KOPT-K1 (cell line): ENCODE measurements around the gene LIPC.

Experiments used
- H3K27ac ChIP-seq: fragments of 200-600 bp; sonication (generic); 2 replicates; pipeline ENCODE4 v1.5.1; 2016; ENCODE audit warnings: antibody characterized with exemption, mild to moderate bottlenecking, low read depth, low read length; ENCODE audit not compliant: poor library complexity, severe bottlenecking
- H3K36me3 ChIP-seq: fragments of 200-600 bp; sonication (generic); 2 replicates; pipeline ENCODE4 v1.5.1; 2017; ENCODE audit warnings: antibody characterized with exemption, mild to moderate bottlenecking, low read length, moderate library complexity; ENCODE audit not compliant: insufficient read depth
- H3K9me3 ChIP-seq: fragments of 200-600 bp; sonication (generic); 2 replicates; pipeline ENCODE4 v1.5.1; 2017; ENCODE audit warnings: antibody characterized with exemption, low read length, mild to moderate bottlenecking; ENCODE audit not compliant: insufficient read depth, poor library complexity, severe bottlenecking

The LIPC gene

DNA sequence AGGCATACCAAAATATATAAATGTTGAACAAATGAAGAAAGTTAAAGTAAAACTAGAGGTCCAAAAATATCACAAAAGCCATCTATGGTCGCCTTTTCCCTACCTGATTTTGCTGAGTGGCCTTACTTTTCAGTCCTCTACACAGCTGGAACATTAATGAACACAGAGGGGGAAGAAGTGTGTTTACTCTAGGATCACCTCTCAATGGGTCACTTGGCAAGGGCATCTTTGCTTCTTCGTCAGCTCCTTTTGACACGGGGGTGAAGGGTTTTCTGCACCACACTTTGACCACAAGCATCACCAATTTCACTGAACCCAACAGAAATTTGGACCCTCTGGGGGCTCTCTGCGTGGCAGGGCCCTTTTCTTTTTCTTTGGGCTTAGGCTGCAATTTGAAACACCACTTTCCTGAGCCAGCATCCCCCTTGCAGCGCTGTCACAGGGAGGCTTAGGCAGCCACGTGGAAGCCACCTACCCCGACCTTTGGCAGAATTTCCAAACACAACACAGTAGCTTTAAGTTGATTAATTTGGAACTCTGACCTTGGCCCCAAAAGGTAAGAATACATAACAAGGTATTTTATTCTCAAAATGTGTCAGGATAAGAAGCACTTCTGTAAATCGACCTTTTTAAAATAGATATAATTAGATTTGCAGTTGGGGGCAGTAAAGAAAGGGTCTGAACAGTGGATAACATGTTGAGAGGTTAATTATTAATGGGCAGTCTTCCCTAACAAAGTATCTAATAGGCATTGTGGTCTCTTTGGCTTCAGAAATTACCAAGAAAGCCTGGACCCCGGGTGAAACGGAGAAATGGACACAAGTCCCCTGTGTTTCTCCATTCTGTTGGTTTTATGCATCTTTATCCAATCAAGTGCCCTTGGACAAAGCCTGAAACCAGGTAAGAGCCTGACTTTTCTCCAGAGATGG is at the start of gene LIPC:
Gene LIPC, plus strand, starts transcription at position 771 of the 929 bp plus-strand sequence. Its CDS starts 42 bp downstream, at position 813.
- Histone ChIP-seq H3K27ac (no peak within 1 kb of the TSS), H3K9me3 (no peaks in the 10 kb centered on the region), H3K36me3 (no peaks in the 10 kb centered on the region)

- Histone ChIP-seq H3K27ac (no peak overlapping the region), H3K36me3 (no peaks in the 10 kb centered on the region), H3K9me3 (no peaks in the 10 kb centered on the region)
Measured at GRCh38 chr15:58383876-58384275, 47.9 kb upstream of the LIPC start.

GRCh38 chr15:58384667-58385066 is 47.1 kb upstream of the LIPC start:
- no peak overlapping the region for H3K27ac ChIP-seq
- no peaks in the 10 kb centered on the region for H3K9me3 ChIP-seq
- H3K36me3 ChIP-seq: no peaks in the 10 kb centered on the region

DNA sequence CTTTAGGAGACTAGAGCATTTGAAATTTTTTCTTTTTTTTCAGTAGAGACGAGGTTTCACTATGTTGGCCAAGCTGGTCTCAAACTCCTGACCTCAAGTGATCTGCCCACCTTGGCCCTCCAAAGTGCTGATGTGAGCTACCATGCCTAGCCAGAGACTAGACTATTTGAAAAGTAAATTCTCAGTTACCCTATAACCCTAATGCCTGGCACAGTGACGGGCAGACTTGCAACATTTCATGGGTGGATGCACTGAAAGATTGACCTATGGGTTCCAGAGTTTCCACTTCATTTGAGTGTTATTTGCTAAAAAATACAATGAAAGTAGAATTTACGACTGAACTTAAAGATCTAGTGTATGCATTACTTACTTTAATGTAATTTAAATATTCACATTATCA is 45.7 kb upstream of the LIPC start:
- Histone ChIP-seq H3K27ac (no peak overlapping the region), H3K9me3 (no peaks in the 10 kb centered on the region), H3K36me3 (no peaks in the 10 kb centered on the region)

DNA sequence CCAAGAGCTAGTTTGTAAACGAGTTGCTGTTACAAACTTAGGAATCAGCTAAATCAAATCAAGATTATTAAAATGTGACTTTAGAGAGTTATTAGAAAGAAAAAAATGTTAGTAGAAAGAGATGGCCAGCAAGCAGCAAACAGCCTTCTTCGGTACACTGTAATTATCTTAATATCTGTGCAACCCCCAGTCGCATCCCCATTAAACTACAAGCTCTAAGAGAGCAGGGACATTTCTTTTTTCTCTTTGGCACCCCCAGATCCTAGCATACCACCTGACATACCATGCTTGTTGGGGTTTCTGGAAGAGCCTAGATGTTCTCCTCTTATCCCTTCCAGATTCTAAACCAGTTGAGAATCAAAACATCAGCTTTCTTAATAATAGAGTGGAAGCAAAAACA is 45.1 kb upstream of the LIPC start:
- H3K27ac ChIP-seq: no peak overlapping the region
- H3K36me3 ChIP-seq: no peaks in the 10 kb centered on the region
- H3K9me3 ChIP-seq: no peaks in the 10 kb centered on the region

GRCh38 chr15:58387130-58387529 is 44.7 kb upstream of the LIPC start:
- Histone ChIP-seq H3K27ac (no peak overlapping the region), H3K36me3 (no peaks in the 10 kb centered on the region)

DNA sequence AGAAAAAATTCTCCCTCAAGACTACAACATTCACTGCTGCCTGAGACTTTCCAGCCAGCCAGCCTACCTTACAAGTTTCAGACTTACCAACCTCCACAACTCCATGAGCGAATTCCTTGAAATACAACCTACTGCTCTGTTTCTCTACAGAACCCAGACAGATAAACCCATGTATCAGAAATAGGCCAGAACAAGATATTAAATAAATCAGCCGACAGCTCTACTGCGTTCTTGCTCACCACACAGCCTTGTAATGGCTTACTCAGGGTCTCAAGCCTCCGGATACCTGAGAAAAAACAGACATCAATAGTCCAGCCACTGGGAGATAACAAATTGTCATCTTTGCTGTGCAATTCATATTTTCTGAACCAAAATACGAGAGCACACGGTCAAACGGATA is 43.6 kb upstream of the LIPC start:
- Histone ChIP-seq H3K36me3 (no peaks in the 10 kb centered on the region), H3K27ac (no peak overlapping the region), H3K9me3 (no peaks in the 10 kb centered on the region)

More at GRCh38 chr15:58387130-58387529, 44.7 kb upstream of the LIPC start:
- H3K9me3 ChIP-seq: no peaks in the 10 kb centered on the region

DNA sequence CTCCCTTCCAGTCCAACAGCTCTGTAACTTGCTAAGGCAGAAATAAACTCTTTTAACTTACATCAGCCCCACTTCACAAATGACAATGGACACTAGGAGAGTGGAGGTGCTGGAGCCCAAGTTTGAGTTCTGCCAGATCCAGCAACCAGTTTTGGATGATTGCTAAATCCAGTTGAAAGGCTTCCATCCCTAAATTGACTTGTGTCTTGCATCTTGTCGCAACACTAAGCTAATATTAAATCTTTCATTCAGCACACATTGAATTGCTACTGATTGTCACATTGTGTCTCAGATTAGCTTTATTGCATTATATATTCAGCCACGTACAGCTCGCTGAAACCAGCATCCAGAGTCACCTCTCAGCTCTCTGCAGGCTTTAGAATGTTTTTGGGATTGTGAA is 41.7 kb upstream of the LIPC start:
- Histone ChIP-seq H3K27ac (no peak overlapping the region), H3K36me3 (no peaks in the 10 kb centered on the region), H3K9me3 (no peaks in the 10 kb centered on the region)

DNA sequence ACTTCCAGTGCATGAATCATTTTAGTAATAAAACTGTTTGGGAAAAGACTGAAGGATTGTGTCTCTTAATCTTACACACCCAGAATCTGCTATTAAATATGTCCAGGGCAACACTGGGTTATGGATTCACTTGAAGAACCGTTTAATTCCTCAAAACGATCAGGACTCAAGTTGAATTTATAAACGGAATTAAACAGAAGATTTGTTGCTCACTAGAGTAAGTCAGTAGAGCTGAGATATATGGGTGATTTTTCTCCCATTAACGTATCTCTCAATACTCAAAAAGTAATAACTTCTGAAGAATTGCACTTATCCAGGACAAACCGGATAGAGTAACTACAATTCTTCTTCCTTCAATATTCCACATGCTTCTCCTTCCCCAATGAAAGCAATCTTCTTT is 41.1 kb upstream of the LIPC start:
- H3K9me3 ChIP-seq: no peaks in the 10 kb centered on the region
- H3K27ac ChIP-seq: no peak overlapping the region
- no peaks in the 10 kb centered on the region for H3K36me3 ChIP-seq

DNA sequence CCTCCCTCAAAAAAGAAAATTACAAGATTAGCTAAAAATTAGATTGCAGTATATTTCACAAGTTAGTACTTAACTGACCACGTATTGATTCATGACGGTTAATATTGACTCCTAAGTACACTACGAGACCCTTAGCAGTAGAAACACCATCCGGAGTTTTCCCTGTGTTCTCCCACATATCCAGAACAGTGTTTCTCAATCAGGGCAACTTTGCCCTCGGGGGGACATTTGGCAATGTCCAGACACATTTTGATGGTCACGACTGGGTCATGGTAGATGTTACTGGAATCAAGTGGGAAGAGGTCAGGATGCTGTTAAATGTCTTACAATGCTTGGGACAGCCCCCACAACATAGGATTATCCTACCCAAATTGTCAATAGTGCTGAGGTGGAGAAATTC is 40.7 kb upstream of the LIPC start:
- Histone ChIP-seq H3K9me3 (no peaks in the 10 kb centered on the region), H3K27ac (no peak overlapping the region), H3K36me3 (no peaks in the 10 kb centered on the region)

GRCh38 chr15:58392141-58392540 is 39.6 kb upstream of the LIPC start:
- H3K27ac ChIP-seq: no peak overlapping the region
- no peaks in the 10 kb centered on the region for H3K9me3 ChIP-seq

DNA sequence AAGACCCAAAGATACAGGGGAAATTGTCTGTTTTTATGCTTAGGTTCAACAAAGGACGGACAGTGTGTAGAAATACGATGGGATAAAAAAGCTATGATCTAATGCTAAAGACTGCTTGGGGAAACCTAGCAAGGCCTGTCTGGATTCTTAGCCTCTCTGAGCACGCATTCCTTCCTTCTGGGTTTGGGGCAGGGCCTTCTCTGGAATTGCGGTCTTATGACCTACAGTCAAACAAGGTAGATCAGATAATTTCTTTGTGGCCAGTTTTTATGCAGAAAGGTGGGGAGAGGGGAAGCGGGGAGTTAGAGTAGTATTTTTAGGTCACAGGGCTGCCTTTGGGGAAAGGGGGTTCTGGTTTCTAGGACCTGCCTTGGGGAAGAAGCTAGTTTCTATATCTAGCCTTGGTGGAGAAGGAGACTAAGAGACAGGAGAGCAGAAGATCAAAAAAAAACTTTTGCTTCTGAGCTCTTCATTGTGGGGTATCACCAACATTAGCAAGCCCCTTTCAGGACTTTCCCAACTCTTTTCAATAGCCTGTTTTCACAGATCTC is 39.1 kb upstream of the LIPC start:
- H3K27ac ChIP-seq: no peak overlapping the region

More at GRCh38 chr15:58392141-58392540, 39.6 kb upstream of the LIPC start:
- no peaks in the 10 kb centered on the region for H3K36me3 ChIP-seq

GRCh38 chr15:58393241-58393662 is 38.5 kb upstream of the LIPC start:
- no peak overlapping the region for H3K27ac ChIP-seq
- no peaks in the 10 kb centered on the region for H3K36me3 ChIP-seq
- no peaks in the 10 kb centered on the region for H3K9me3 ChIP-seq

More for the DNA sequence above, 39.1 kb upstream of the LIPC start:
- Histone ChIP-seq H3K36me3 (no peaks in the 10 kb centered on the region), H3K9me3 (no peaks in the 10 kb centered on the region)

DNA sequence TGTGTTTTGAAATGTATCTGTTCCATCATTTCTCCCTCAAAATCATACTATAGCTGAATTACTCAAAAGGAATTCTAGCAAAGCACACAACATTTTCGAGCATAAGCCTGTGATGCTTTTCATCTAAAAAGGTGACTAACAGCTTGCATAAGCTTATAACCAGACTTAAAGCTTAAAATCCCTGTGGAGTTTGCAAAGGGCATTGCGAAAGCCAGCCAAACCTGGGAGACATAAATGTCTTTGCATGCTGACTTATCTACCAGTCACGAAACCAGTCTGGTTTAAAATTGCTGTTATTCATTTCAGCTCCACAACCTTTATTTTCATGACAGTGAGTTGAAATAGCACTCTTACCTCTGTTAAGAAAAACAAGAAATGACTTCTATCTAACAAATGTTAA is 35.6 kb upstream of the LIPC start:
- no peaks in the 10 kb centered on the region for H3K9me3 ChIP-seq
- no peak overlapping the region for H3K27ac ChIP-seq
- no peaks in the 10 kb centered on the region for H3K36me3 ChIP-seq

GRCh38 chr15:58398071-58398470 is 33.7 kb upstream of the LIPC start:
- Histone ChIP-seq H3K27ac (no peak overlapping the region), H3K9me3 (no peaks in the 10 kb centered on the region)

GRCh38 chr15:58398643-58399042 is 33.1 kb upstream of the LIPC start:
- Histone ChIP-seq H3K9me3 (no peaks in the 10 kb centered on the region), H3K36me3 (no peaks in the 10 kb centered on the region), H3K27ac (no peak overlapping the region)

More at GRCh38 chr15:58398071-58398470, 33.7 kb upstream of the LIPC start:
- H3K36me3 ChIP-seq: no peaks in the 10 kb centered on the region
